ENCODE data around the gene STEAP3. TPM values are rescaled to one million over a fixed set of nuclear protein-coding genes. Genes with fewer than 3 reads are reported as not detected.
"Not testable (repeated sequence)": the region's sequence is repeated elsewhere in the genome, so short reads cannot be mapped to it uniquely, and the experiment has no call there.

Gene STEAP3
- total RNA-seq, 4 donors from 2014 or later: 2.3 to 5.9 (median 3.7) TPM

GRCh38 chr2:119267604-119268003 lies 44.0 kb downstream of the STEAP3 start:
- H3K27me3 ChIP-seq: no peaks in the 10 kb centered on the region
- no peaks in the 10 kb centered on the region for H3K9me3 ChIP-seq
- no peaks in the 10 kb centered on the region for H3K4me1 ChIP-seq
- TF ChIP-seq POLR2A (IDR thresholded peaks at IDR 0.05): no peak
- TF ChIP-seq, protein P1, sequence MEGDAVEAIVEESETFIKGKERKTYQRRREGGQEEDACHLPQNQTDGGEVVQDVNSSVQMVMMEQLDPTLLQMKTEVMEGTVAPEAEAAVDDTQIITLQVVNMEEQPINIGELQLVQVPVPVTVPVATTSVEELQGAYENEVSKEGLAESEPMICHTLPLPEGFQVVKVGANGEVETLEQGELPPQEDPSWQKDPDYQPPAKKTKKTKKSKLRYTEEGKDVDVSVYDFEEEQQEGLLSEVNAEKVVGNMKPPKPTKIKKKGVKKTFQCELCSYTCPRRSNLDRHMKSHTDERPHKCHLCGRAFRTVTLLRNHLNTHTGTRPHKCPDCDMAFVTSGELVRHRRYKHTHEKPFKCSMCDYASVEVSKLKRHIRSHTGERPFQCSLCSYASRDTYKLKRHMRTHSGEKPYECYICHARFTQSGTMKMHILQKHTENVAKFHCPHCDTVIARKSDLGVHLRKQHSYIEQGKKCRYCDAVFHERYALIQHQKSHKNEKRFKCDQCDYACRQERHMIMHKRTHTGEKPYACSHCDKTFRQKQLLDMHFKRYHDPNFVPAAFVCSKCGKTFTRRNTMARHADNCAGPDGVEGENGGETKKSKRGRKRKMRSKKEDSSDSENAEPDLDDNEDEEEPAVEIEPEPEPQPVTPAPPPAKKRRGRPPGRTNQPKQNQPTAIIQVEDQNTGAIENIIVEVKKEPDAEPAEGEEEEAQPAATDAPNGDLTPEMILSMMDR (IDR thresholded peaks at IDR 0.05): no peak
- no peak overlapping the region for H3K4me3 ChIP-seq
- no peak for DNase-seq
- intact Hi-C loops (cut with DNase I; ENCODE audit: low total_unique reads): no loop called here
- no peaks in the 10 kb centered on the region for H3K36me3 ChIP-seq
- no peak overlapping the region for H3K27ac ChIP-seq

DNA sequence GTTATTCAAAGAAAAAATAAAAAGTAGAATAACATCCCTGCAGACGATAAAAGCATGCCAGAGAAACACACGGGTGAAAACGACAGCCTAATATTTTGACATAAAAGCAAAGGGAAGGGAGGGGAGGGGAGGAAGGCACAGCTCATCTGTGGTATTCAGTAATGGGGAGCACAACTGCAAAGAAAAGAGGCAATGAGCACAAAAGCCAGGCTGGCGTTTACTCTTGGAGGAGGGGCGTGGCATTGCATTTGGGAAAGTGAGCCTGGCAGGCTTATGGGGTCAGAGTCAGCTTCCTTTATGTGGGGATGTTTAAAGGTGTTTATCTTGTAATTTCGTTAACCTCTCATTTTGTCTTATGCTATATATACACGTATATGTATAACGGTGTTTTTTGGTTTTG lies 53.2 kb downstream of the STEAP3 start:
- H3K4me3 ChIP-seq: no peak overlapping the region

GRCh38 chr2:119278385-119278784 lies 54.8 kb downstream of the STEAP3 start:
- H3K4me1 ChIP-seq; H3K9me3 ChIP-seq; H3K36me3 ChIP-seq; H3K4me3 ChIP-seq; DNase-seq; H3K27ac ChIP-seq; intact Hi-C loops (cut with DNase I; ENCODE audit: low total_unique reads); H3K27me3 ChIP-seq: not testable (repeated sequence)

More for the DNA sequence above, 53.2 kb downstream of the STEAP3 start:
- DNase-seq: no peak
- Histone ChIP-seq H3K9me3 (no peaks in the 10 kb centered on the region), H3K27ac (no peak overlapping the region), H3K36me3 (no peaks in the 10 kb centered on the region), H3K4me1 (no peaks in the 10 kb centered on the region), H3K27me3 (no peaks in the 10 kb centered on the region)
- intact Hi-C loops (cut with DNase I; ENCODE audit: low total_unique reads): no loop called here
- TF ChIP-seq, protein P1 (IDR thresholded peaks at IDR 0.05): no peak
- no peak for TF ChIP-seq POLR2A (IDR thresholded peaks at IDR 0.05)

GRCh38 chr2:119278946-119279345 lies 55.3 kb downstream of the STEAP3 start:
- H3K27ac ChIP-seq: no peak overlapping the region
- no peak overlapping the region for H3K4me3 ChIP-seq
- H3K36me3 ChIP-seq: no peaks in the 10 kb centered on the region
- H3K27me3 ChIP-seq: no peaks in the 10 kb centered on the region
- intact Hi-C loops (cut with DNase I; ENCODE audit: low total_unique reads): no loop called here
- H3K4me1 ChIP-seq: no peaks in the 10 kb centered on the region
- TF ChIP-seq, protein P1 (IDR thresholded peaks at IDR 0.05): no peak
- TF ChIP-seq POLR2A (IDR thresholded peaks at IDR 0.05): no peak
- no peak for DNase-seq
- no peaks in the 10 kb centered on the region for H3K9me3 ChIP-seq

DNA sequence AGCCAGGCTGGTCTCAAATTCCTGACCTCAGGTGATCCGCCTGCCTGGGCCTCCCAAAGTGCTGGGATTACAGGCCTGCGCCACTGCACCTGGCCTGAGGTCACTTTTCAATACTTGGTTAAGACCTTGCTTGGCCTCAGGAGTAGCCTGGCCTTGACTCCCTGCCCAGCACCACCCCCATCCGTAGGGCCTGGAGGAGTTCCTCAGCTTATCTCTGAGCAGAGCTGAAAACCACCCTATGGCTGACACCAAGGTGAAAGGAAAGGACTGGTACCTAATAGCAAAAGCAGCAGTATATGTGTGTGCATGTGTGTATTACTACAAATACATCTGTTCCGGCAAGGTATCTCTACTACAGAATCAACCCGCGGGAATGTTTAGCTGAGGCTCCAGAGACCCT lies 56.0 kb downstream of the STEAP3 start:
- intact Hi-C loops (cut with DNase I; ENCODE audit: low total_unique reads): no loop called here
- DNase-seq: no peak
- Histone ChIP-seq H3K27ac (no peak overlapping the region), H3K4me3 (no peak overlapping the region), H3K36me3 (no peaks in the 10 kb centered on the region), H3K4me1 (no peaks in the 10 kb centered on the region), H3K27me3 (no peaks in the 10 kb centered on the region), H3K9me3 (no peaks in the 10 kb centered on the region)
- TF ChIP-seq, protein P1 (IDR thresholded peaks at IDR 0.05): no peak
- no peak for TF ChIP-seq POLR2A (IDR thresholded peaks at IDR 0.05)

GRCh38 chr2:119280680-119281079 lies 57.0 kb downstream of the STEAP3 start:
- H3K27ac ChIP-seq: no peak overlapping the region
- DNase-seq: no peak
- no peak for TF ChIP-seq POLR2A (IDR thresholded peaks at IDR 0.05)
- TF ChIP-seq, protein P1 (IDR thresholded peaks at IDR 0.05): no peak
- H3K36me3 ChIP-seq: no peaks in the 10 kb centered on the region
- no peaks in the 10 kb centered on the region for H3K27me3 ChIP-seq
- no peaks in the 10 kb centered on the region for H3K4me1 ChIP-seq
- no peaks in the 10 kb centered on the region for H3K9me3 ChIP-seq
- intact Hi-C loops (cut with DNase I; ENCODE audit: low total_unique reads): no loop called here
- no peak overlapping the region for H3K4me3 ChIP-seq
